Fibroblast of villous mesenchyme (primary cell): ENCODE measurements around the gene PRDM8. TPM values are rescaled to one million over a fixed set of nuclear protein-coding genes. Genes with fewer than 3 reads are reported as not detected.
"Not testable (repeated sequence)": the region's sequence is repeated elsewhere in the genome, so short reads cannot be mapped to it uniquely, and the experiment has no call there.

Source experiments
- DNase-seq: peaks from one replicate; pipeline ENCODE4 v3.0.0-alpha.2; 2010; ENCODE audit warnings: low read depth
- H3K4me3 ChIP-seq: 2 replicates; pipeline ENCODE4 v1.5.1; 2011; ENCODE audit warnings: low read depth, mild to moderate bottlenecking, low read length
- total RNA-seq: library from RNA; depleted of rRNA; stranded (reverse); fragments of >200 nt; gene quantifications from 2 replicates; pipeline ENCODE4 v1.2.3, GENCODE V29; 2012
- TF ChIP-seq, protein P1 (sequence below): IDR thresholded peaks from 2 replicates; pipeline ENCODE4 v1.5.1; 2012; ENCODE audit warnings: low read depth, mild to moderate bottlenecking, low read length; ENCODE audit not compliant: insufficient read depth

The PRDM8 gene
- total RNA-seq, 1 donor: 7.3 TPM

DNA sequence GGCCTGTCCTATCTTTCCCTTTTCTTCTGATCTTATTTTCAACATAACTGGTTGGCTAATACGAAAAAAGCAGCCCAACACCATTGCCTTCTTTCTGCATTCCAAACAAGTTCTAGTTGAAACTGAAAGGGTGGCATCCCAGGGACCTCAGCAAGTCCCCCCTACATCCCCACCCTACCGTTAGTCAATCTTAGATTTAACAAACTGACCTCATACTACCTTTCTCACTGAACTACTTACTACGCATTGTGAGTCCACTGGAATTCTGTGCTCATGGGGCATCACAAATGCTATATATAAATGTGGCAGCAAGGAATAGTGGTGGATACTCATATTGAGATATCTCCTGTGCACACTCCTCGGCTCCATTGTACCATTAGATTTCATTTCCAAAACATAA lies 36.1 kb downstream of the PRDM8 start:
- TF ChIP-seq, protein P1, sequence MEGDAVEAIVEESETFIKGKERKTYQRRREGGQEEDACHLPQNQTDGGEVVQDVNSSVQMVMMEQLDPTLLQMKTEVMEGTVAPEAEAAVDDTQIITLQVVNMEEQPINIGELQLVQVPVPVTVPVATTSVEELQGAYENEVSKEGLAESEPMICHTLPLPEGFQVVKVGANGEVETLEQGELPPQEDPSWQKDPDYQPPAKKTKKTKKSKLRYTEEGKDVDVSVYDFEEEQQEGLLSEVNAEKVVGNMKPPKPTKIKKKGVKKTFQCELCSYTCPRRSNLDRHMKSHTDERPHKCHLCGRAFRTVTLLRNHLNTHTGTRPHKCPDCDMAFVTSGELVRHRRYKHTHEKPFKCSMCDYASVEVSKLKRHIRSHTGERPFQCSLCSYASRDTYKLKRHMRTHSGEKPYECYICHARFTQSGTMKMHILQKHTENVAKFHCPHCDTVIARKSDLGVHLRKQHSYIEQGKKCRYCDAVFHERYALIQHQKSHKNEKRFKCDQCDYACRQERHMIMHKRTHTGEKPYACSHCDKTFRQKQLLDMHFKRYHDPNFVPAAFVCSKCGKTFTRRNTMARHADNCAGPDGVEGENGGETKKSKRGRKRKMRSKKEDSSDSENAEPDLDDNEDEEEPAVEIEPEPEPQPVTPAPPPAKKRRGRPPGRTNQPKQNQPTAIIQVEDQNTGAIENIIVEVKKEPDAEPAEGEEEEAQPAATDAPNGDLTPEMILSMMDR: no peak
- no peak overlapping the region for H3K4me3 ChIP-seq
- no peak for DNase-seq

DNA sequence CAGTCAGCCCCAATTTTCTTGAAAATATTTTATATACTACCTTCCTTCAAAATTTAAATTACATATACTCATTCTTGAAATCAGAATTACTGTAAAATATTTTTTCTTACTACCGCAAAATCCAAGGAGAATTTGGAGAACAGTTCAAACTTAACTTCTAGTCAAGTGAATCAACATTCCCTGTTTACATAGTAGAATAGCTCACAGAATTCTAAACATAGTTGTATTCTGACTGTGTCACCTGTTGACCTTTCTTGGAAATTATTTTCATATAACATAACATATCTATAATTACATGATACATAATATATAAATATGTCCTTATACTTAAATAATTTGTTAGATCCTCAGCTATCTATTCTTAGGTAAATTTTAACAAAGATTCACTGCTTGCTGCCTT lies 38.1 kb downstream of the PRDM8 start:
- DNase-seq: no peak

DNA sequence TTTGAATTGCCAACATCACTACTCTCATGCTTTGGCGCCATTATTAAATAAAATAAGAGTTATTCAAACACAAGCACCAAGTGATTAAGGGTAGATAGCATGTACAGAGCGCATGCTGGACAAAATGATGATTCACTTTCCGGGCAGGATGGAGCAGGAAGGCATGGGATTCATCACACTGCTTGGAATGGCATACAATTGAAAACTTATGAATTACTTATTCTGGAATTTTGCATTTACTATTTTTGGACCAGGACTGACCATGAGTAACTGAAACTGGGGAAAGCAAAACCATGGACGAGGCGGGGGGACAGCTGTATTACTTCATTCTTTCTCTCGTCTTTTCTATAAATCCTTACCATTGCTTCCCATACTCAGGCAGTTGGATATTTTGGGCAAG lies 40.7 kb downstream of the PRDM8 start:
- TF ChIP-seq, protein P1: no peak
- peak; percentile 57 for DNase-seq
- H3K4me3 ChIP-seq: no peak overlapping the region

More for the DNA sequence above, 38.1 kb downstream of the PRDM8 start:
- TF ChIP-seq, protein P1: no peak
- H3K4me3 ChIP-seq: no peak overlapping the region

DNA sequence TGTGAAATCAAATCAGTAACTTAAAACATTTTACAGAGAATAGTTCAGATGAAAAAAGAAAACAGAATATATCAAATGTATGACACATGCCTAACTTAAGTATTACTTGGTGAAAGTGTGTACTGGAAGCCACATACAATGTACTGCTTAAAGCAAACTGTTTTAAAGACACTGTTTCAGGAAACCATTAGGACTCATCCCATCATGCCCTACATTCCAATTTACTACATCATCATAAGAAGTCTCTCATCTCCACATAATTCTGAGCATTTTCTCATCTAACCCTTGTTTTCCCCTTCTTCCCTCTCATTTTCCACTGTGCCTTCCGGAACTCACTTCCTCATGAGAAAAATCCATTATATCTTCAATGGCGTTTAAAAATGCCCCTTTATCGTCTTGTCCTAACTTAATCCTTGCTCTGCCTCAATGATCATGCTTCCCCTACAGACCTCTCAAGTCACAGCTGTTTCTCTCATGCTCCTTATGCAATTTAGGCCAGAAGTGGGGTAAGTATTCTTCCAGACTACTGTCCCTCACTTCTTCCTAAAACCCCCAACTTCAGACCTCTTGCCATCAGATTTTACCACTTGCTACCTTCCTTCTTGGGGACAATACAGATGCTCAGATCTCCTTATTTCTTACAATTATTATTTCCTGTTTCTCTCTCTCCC lies 42.3 kb downstream of the PRDM8 start:
- TF ChIP-seq, protein P1: no peak
- H3K4me3 ChIP-seq: no peak overlapping the region
- no peak for DNase-seq

DNA sequence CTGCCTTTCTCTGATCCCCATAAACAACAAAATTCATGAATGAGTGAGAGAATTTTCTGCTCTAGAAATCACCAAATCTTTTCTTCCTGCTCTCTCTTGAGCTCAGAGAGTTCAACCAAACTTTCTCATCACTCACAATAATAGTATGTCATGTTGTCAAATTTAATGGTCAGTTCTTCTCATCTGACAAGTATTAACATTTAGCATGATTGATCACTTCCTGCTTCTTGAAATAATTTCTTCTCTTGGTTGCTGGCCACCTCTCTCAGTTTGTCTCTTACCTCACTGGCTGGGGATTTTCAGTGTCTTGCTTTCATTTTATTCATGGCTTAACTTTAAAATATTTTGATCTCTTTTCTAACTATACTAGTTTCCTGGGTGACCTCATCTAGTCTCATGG lies 43.7 kb downstream of the PRDM8 start:
- DNase-seq: peak; percentile 22
- no peak overlapping the region for H3K4me3 ChIP-seq
- TF ChIP-seq, protein P1: no peak

DNA sequence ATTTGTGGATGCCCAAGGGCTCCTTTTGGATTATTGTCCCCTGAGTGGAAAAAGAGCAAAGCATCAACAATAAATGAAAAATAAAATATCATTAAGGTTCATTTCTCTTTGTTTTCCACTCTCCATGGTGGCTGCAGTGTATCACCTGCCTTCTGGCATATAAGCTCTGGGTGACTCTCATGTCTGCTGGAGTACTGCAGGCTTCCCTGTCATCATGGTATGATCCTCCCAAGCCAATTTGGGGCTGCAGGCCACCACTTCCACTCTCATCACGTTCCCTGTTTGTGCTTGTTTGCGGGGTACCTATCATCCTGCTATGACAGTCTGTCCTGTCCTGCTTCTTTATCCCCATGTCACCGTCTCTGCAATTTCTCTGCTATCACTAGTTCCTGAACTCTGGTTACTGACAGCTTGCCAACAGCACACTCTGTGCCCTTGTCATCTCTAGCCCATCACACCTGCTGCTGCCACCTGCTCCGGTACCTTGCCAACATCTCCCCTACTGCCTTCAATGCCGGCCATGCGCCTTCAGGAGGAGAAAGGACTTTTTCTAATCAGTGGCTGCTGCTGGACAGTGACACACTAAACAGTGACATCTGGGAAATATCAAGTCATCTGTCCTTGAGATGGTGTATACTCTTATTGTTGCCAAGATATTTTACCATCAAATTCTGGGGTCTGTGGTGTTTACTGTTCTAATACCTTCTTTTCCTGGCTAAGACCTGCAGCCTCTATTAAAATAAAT lies 46.1 kb downstream of the PRDM8 start:
- no peak overlapping the region for H3K4me3 ChIP-seq
- TF ChIP-seq, protein P1: no peak
- no peak for DNase-seq

DNA sequence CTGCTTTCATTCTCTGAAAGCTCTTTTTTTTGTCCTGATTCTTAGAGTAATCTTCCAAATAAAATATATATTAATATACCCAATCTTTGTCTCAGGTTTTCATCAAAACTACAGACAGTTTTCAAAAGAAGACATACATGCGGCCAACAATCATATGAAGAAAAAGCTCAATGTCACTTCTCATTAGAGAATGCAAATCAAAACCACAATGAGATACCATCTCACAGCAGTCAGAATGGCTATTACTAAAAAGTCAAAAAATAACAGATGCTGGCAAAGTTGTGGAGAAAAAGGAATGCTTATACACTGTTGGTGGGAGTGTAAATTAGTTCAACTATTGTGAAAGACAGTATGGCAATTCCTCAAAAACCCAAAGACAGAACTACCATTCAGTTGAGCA lies 50.2 kb downstream of the PRDM8 start:
- DNase-seq, H3K4me3 ChIP-seq: not testable (repeated sequence)
